OCI-LY1 (cell line): ENCODE measurements around the gene TMEM196.

Experiments
- EZH2 ChIP-seq: fragments of 200-600 bp; sonication (generic), shearing (Covaris generic); IDR thresholded peaks from 2 replicates; pipeline ENCODE4 v1.8.0; 2017; ENCODE audit warnings: borderline replicate concordance, mixed run types, mild to moderate bottlenecking, antibody characterized with exemption, low read length, moderate library complexity, mixed read lengths
- TF ChIP-seq, protein P1 (sequence below): fragments of 200-600 bp; sonication (generic), shearing (Covaris generic); IDR thresholded peaks from 2 replicates; pipeline ENCODE4 v1.5.1; 2017; ENCODE audit warnings: mild to moderate bottlenecking, antibody characterized with exemption, low read length, moderate library complexity, mixed read lengths

DNA sequence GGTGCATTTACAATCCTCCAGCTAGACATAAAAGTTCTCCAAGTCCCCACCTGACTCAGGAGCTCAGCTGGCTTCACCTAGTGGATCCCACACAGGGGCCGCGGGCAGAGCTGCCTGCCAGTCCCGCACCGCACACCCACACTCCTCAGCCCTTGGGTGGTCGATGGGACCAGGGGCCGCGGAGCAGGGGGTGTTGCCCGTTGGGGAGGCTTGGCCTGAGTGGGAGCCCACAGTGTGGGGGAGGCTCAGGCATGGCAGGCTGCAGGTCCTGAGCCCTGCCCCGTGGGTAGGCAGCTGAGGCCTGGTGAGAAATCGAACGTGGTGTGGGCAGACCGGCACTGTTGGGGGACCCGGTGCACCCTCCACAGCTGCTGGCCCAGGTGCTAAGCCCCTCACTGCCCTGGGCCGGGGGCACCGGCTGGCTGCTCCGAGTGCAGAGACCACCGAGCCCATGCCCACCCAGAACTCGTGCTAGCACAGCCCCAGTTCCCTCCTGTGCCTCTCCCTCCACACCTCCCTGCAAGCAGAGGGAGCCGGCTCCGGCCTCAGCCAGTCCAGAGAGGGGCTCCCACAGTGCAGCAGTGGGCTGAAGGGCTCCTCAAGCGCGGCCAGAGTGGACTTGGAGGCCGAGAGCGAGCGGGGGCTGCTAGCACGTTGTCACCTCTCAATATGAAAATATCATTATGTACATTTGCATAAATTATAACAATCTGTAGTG is 81.1 kb downstream of the TMEM196 start:
- TF ChIP-seq, protein P1, sequence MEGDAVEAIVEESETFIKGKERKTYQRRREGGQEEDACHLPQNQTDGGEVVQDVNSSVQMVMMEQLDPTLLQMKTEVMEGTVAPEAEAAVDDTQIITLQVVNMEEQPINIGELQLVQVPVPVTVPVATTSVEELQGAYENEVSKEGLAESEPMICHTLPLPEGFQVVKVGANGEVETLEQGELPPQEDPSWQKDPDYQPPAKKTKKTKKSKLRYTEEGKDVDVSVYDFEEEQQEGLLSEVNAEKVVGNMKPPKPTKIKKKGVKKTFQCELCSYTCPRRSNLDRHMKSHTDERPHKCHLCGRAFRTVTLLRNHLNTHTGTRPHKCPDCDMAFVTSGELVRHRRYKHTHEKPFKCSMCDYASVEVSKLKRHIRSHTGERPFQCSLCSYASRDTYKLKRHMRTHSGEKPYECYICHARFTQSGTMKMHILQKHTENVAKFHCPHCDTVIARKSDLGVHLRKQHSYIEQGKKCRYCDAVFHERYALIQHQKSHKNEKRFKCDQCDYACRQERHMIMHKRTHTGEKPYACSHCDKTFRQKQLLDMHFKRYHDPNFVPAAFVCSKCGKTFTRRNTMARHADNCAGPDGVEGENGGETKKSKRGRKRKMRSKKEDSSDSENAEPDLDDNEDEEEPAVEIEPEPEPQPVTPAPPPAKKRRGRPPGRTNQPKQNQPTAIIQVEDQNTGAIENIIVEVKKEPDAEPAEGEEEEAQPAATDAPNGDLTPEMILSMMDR = no peak
- no peak for TF ChIP-seq EZH2
